Omental fat pad (tissue), 4 donors: Measurements from ENCODE around the gene RETN. TPM values are rescaled to one million over a fixed set of nuclear protein-coding genes. Genes with fewer than 3 reads are reported as not detected.

Experiments used
- ATAC-seq: fragments of 150-250 bp; one replicate; pipeline ENCODE4 v1.9.1; 2016; ENCODE audit warnings: mild to moderate bottlenecking, moderate library complexity; ENCODE audit not compliant: low FRiP score
- DNase-seq: peaks from one replicate; pipeline ENCODE4 v3.0.0-alpha.2; 2019; ENCODE audit warnings: low spot score
- CTCF ChIP-seq, 3 donors: fragments of 450-650 bp; IDR thresholded peaks; one replicate each; pipeline ENCODE4 v1.5.1; 2016 to 2017; ENCODE audit warnings: antibody characterized with exemption in 3 of 3, mild to moderate bottlenecking in 3 of 3, moderate library complexity in 2 of 3
- total RNA-seq, 4 donors: library from RNA; depleted of rRNA; stranded (reverse); fragments of >200 nt; gene quantifications; one replicate each; pipeline ENCODE4 v1.1.0, GENCODE V29; 2016

Gene RETN
- total RNA-seq, 4 donors from 2014 or later: 1.6 TPM; not detected in 3

- DNase-seq (no peak), ATAC-seq (no peak)
- TF ChIP-seq CTCF (IDR thresholded peaks at IDR 0.05): no peak
Observed at GRCh38 chr19:7716762-7717161, 47.9 kb downstream of the RETN start.

- ATAC-seq: no peak
- TF ChIP-seq CTCF (IDR thresholded peaks at IDR 0.05): no peak
- no peak for DNase-seq
Observed at GRCh38 chr19:7718668-7719067, 49.8 kb downstream of the RETN start.

Other genes with a start within 250 kb of the RETN start
- gene PEX11G, start 180.0 kb upstream of the RETN start, total RNA-seq: 1 to 10 TPM; 4.4 to 9.9 (median 4.7) TPM
- gene ZNF358, start 152.9 kb upstream of the RETN start, total RNA-seq: 10 to 100 TPM; 31.9 to 49.8 (median 36.6) TPM
- 10 to 100 TPM; 24.5 to 41.1 (median 31.9) TPM for gene MCOLN1, start 146.4 kb upstream of the RETN start, total RNA-seq
- 10 to 100 TPM; 50.3 to 92.4 (median 64.6) TPM for gene PNPLA6, start 133.3 kb upstream of the RETN start, total RNA-seq
- 1 to 10 TPM in 1 of 4 donors, under 1 TPM in 2, not detected in 1; 0.36 to 1.0 (median 0.69) TPM for gene CAMSAP3, start 73.2 kb upstream of the RETN start, total RNA-seq
- 10 to 100 TPM; 22.5 to 37.0 (median 27.8) TPM for gene XAB2, start 39.5 kb upstream of the RETN start, total RNA-seq
- gene PET100, start 39.3 kb upstream of the RETN start, total RNA-seq: 10 to 100 TPM; 11.2 to 22.8 (median 17.0) TPM
- not detected for gene PCP2, start 35.3 kb upstream of the RETN start, total RNA-seq
- 10 to 100 TPM; 29.7 to 46.1 (median 37.7) TPM for gene STXBP2, start 31.9 kb upstream of the RETN start, total RNA-seq
- gene MCEMP1, start 8.0 kb downstream of the RETN start, total RNA-seq: 1 to 10 TPM; 2.2 to 6.5 (median 3.4) TPM
- 10 to 100 TPM; 54.1 to 83.6 (median 76.7) TPM for gene TRAPPC5, start 11.8 kb downstream of the RETN start, total RNA-seq
- gene FCER2, start 33.1 kb downstream of the RETN start, total RNA-seq: 1 to 10 TPM in 2 of 4 donors, under 1 TPM in 2; 0.65 to 1.8 (median 1.0) TPM
- gene CLEC4G, start 63.1 kb downstream of the RETN start, total RNA-seq: 1 to 10 TPM; 2.3 to 9.3 (median 6.0) TPM
- gene CD209, start 78.5 kb downstream of the RETN start, total RNA-seq: 10 to 100 TPM; 12.7 to 21.8 (median 17.2) TPM
- under 1 TPM in 2 of 4 donors, not detected in 2; 0.56 to 0.93 TPM for gene CLEC4M, start 94.2 kb downstream of the RETN start, total RNA-seq
- gene EVI5L, start 161.2 kb downstream of the RETN start, total RNA-seq: 10 to 100 TPM in 1 of 4 donors, 1 to 10 TPM in 3; 6.9 to 10.8 (median 7.9) TPM
- not detected for gene PRR36, start 205.3 kb downstream of the RETN start, total RNA-seq
- 1 to 10 TPM in 3 of 4 donors, under 1 TPM in 1; 0.79 to 6.5 (median 3.0) TPM for gene LRRC8E, start 219.5 kb downstream of the RETN start, total RNA-seq
- gene MAP2K7, start 234.8 kb downstream of the RETN start, total RNA-seq: 10 to 100 TPM; 12.9 to 13.7 (median 13.6) TPM
- gene TGFBR3L, start 245.8 kb downstream of the RETN start, total RNA-seq: not detected